NOMO-1 (cell line): Measurements from ENCODE around the gene OLFML3.
"Not testable (repeated sequence)": the region's sequence is repeated elsewhere in the genome, so short reads cannot be mapped to it uniquely, and the experiment has no call there.

Experiments
- DNase-seq, 2 experiments: peaks; one replicate each; lab custom pipeline; 2025; ENCODE audit not compliant: unreplicated experiment in 2 of 2; lab: John Stamatoyannopoulos, UW

OLFML3 gene

GRCh38 chr1:113990530-113990929, 11.3 kb downstream of the OLFML3 start:
- DNase-seq: no peak

GRCh38 chr1:113990961-113991360, 11.7 kb downstream of the OLFML3 start:
- DNase-seq: peak; percentile 20 to 56

- DNase-seq: peak in 1 of 2 experiments; percentile 41
Observed at GRCh38 chr1:113991467-113991997, 12.3 kb downstream of the OLFML3 start.

- DNase-seq: no peak
Observed at GRCh38 chr1:113993072-113993471, 13.8 kb downstream of the OLFML3 start.

DNA sequence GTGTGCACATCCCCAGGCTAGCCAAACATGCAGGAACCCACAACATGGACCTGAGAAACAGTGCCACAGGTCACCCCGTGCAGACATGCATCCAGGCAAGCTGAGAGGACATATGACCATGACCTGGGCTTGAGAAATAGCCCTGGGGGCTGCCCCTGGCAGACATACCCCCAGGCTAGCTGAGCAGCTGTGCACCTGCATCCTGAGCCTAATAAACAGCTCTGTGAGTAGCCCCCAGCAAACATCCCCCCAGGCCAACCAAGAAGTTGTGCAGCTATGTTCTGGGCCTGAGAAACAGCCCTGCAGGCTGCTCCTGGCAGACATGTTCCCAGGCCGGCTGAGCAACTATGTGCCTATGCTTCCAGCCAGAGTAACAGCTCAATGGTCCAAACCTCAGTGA, 14.5 kb downstream of the OLFML3 start:
- DNase-seq: no peak

DNA sequence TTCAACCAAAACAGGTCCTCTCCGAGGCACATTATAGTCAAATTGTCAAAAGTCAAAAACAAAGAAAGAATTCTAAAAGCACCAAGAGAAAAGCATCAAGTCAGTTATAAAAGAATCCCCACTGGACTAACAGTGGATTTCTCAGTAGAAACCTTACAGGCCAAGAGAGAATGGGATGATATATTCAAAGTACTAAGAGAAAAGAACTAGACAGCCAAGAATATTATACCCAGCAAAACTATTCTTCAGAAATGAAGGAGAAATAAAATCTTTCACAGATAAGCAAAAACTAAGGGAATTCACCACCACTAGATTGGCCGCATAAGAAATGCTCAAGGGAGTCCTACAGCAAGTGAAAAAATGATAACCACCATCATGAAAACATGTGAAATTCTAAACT, 16.1 kb downstream of the OLFML3 start:
- no peak for DNase-seq

DNA sequence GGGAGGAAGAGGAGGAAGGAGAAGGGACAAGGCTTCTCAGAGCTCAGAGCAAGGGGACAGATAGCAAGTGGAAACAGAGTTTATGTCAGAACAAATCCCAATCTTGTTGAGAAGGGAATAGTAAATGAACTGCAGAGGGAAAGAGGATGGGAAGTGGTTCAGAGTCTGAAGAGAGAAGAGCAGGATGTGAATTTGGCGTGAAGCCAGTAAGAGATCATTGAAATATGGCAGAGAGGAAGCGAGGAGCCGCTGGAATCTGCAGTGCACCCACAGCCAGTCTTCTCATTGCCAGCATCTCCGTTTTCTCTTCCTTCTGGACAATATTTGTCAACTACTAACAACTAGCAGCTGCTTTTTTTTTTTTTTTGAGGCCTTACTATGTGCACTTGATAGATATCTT, 19.1 kb downstream of the OLFML3 start:
- DNase-seq: peak in 1 of 2 experiments; percentile 39

GRCh38 chr1:113999233-113999632, 20.0 kb downstream of the OLFML3 start:
- no peak for DNase-seq

DNA sequence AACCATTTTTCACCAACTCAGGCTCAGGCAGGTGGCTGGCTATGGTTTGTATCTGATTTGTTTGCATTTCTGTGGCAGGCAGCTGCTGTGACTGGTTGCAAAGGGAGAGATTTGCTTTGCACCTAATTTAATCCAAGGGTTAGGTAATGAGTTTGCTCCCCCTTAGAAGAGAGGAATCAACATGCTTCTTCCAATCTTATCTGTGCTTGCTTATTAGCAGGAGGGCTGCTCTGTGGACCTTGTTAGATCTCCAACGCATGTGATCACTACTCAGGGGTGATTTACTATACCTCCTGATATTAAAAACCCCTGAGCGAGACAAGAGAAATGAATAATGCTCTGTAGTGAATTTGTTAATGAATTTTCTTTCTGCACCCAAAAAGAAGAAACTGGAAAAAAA, 20.5 kb downstream of the OLFML3 start:
- DNase-seq: no peak

GRCh38 chr1:114000406-114000805, 21.1 kb downstream of the OLFML3 start:
- no peak for DNase-seq

GRCh38 chr1:114002492-114003239, 23.4 kb downstream of the OLFML3 start:
- no peak for DNase-seq

DNA sequence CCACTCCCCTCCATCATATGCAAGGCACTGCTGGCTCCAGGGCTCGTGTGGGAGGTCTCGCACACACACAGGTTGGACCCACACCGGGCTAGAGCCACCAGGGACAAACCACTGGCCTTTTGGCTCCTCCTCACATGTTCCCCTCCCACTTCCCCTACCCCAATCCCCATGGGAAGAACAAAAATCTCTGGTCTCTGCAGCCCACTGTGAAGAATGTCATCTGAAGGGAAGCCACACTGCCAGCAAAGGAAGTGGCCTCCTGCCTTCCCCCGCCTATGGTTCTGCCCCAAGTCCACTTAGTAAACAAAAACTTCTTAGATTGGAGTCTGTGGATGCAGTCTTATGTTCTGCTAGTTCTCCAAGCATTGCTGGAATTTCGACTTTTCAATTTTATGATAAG, 24.2 kb downstream of the OLFML3 start:
- DNase-seq: no peak

DNA sequence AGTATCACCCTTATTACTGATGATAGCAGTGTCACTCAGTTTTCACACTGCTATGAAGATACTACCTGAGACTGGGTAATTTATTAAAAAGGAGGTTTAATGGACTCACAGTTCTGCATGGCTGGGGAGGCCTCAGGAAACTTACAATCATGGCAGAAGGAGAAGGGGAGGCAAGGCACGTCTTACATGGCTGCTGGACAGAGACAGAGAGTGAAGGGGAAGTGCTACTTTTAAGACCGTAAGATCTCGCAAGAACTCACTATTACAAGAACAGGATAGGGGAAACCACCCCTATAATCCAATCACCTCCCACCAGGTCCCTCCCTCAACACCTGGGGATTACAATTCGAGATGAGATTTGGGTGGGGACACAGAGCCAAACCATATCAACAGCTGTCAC, 27.6 kb downstream of the OLFML3 start:
- not testable (repeated sequence) for DNase-seq

GRCh38 chr1:114008480-114008941, 29.2 kb downstream of the OLFML3 start:
- no peak for DNase-seq

DNA sequence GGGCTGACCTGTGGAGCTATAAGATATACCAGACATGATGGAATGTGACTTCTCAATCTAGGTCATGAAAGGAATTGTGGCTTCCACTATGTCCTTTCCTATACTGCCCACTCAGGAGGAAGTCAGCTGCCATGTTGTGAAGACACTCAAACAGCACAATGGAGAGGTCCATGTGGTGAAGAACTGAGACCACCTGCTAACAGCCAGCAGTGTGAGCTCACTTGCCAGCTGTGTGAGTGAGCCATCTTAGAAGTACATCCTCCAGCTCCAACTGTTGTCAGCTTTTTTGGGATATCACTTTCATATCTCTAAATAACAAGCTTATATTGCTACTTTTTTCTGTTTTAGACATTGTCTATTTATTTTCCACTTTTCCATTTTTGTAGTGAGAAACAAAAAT, 29.7 kb downstream of the OLFML3 start:
- no peak for DNase-seq

- no peak for DNase-seq
Observed at GRCh38 chr1:114009393-114009792, 30.1 kb downstream of the OLFML3 start.

DNA sequence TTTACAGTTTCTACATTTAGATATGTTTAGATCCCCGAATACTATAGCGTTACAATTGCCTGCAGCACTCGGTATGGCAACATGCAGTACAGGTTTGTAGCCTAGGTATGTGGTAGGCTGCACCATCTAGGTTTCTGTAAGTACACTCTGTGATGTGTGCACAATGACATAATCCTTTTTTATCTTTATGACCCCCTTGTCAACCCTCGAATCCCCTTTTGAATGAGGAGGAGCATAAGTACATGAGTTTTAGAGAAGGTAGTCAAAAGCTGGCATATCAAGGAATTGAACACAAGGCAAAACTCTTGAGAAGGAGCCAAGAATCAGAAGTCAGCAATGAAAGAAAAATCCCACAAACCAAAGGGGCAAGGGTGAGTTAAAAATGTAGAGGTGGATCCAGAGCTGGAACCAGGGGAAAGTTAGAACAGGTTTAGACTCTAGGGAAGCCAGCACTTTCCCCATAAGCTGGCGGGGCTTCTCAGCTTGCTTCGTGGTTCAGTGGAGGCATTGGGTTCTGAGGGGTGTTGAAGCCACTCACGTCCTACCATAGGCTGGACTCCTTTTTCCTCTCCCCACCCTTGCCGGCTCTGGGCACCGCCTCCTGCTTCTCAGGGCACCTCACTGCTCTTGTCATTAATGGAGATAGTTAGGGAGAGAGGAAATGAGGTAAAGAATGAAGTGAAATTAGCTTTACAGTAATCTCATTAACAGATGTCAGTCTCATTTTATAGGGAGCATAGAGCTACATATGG, 31.3 kb downstream of the OLFML3 start:
- no peak for DNase-seq

DNA sequence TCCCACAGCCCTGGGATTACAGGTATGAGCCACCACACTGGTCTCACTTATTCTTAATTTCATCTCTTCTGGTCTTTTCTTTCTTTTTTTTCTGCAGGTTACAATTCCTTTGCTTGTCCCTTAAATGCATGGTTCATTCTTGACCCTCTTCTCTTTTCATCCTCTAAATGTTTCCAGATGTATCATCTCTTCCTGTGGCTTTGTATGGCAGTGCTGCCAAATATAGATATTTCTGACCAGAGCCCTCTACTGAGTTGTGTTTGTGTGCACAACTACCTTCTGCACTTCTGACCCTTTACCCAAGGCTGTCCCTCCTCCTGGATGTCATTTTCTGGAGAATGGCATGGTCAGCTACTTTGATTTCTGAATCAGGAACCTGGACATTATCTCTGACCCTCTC, 32.5 kb downstream of the OLFML3 start:
- no peak for DNase-seq

DNA sequence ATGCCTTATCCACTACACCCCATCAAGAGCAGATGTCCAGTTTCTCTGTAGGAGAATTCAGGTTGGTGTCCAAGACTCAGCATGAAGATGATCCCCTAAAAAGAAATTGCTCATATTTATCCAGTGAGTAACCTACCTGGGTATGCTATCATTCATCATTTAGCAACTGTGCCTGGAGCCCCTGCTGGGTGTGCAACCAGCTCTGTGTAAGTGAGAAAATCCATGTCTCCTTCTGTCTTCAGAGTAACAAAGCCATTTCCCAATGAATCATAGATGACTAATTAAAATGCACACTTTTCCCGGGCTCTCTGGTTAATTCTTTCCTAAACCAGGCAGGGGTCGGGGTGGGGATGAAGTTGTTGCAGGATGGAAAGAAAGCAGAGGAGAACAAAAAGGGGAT, 35.8 kb downstream of the OLFML3 start:
- DNase-seq: no peak

GRCh38 chr1:114019724-114020123, 40.5 kb downstream of the OLFML3 start:
- not testable (repeated sequence) for DNase-seq

DNA sequence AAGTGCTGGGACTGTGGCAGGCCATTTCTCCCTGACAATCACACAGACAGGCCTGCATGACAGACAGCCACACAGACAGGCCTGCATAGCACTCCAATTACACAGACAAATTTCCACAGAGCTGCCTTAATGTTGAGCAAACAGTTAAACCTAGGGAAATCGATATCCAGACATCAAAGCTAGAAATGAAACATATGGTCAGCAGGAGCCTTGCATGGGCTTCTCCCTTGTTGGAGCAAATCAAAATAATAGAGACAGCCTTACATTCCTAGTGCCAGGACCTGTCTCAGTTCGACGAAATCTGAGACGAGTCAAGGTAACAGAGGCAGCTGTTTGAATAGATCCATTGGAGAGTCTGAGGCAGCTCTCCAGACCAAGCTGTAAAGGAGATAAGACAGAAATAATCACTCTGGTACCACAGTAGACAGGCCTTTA, 42.4 kb downstream of the OLFML3 start:
- DNase-seq: no peak

GRCh38 chr1:114022877-114023276, 43.6 kb downstream of the OLFML3 start:
- no peak for DNase-seq
